Astrocyte (in vitro differentiated cells and primary cell): ENCODE measurements around the gene ZNF22. TPM values are rescaled to one million over a fixed set of nuclear protein-coding genes. Genes with fewer than 3 reads are reported as not detected.

Experiments
- DNase-seq: peaks from one replicate; pipeline ENCODE4 v3.0.0-alpha.2; 2010; ENCODE audit warnings: low read depth
- FAIRE-seq: peaks from 2 replicates; lab custom pipeline; 2011; peaks lifted over from hg19 to GRCh38; lab: Jason Lieb, UNC
- H2AFZ ChIP-seq: 2 replicates; pipeline ENCODE4 v1.6.0; 2012; ENCODE audit warnings: low read depth, low read length, inconsistent platforms
- H3K27ac ChIP-seq: 2 replicates; pipeline ENCODE4 v1.5.1; 2011; ENCODE audit warnings: low read depth, low read length, inconsistent platforms
- H3K27me3 ChIP-seq: 2 replicates; pipeline ENCODE4 v1.6.0; 2011; ENCODE audit warnings: low read length, inconsistent platforms; ENCODE audit not compliant: insufficient read depth
- H3K36me3 ChIP-seq: 2 replicates; pipeline ENCODE4 v1.5.1; 2011; ENCODE audit warnings: low read length, inconsistent platforms; ENCODE audit not compliant: insufficient read depth
- H3K4me1 ChIP-seq: 2 replicates; pipeline ENCODE4 v1.5.1; 2011; ENCODE audit warnings: low read length, inconsistent platforms; ENCODE audit not compliant: insufficient read depth
- H3K4me2 ChIP-seq: 2 replicates; pipeline ENCODE4 v1.6.0; 2012; ENCODE audit warnings: low read length, inconsistent platforms
- H3K4me3 ChIP-seq: 2 replicates; pipeline ENCODE4 v1.5.1; 2011; ENCODE audit warnings: low read depth, mild to moderate bottlenecking, low read length, inconsistent platforms; ENCODE audit not compliant: insufficient read depth
- H3K79me2 ChIP-seq: 2 replicates; pipeline ENCODE4 v1.6.0; 2012; ENCODE audit warnings: mild to moderate bottlenecking, low read length, inconsistent platforms; ENCODE audit not compliant: insufficient read depth
- H3K9ac ChIP-seq: 2 replicates; pipeline ENCODE4 v1.6.0; 2012; ENCODE audit warnings: mild to moderate bottlenecking, low read length, inconsistent platforms
- H3K9me3 ChIP-seq: 2 replicates; pipeline ENCODE4 v1.5.1; 2012; ENCODE audit warnings: low read depth, mild to moderate bottlenecking, low read length, inconsistent platforms; ENCODE audit not compliant: insufficient read depth
- H4K20me1 ChIP-seq: 2 replicates; pipeline ENCODE4 v1.6.0; 2012; ENCODE audit warnings: low read length, inconsistent platforms; ENCODE audit not compliant: insufficient read depth
- H3K27ac Mint-ChIP-seq: one replicate; pipeline ENCODE4 v1.8.0; 2021; ENCODE audit warnings: mild to moderate bottlenecking, mixed read lengths; ENCODE audit not compliant: unreplicated experiment
- H3K27me3 Mint-ChIP-seq: one replicate; pipeline ENCODE4 v1.8.0; 2021; ENCODE audit warnings: low read depth, mixed read lengths; ENCODE audit not compliant: unreplicated experiment
- H3K36me3 Mint-ChIP-seq: one replicate; pipeline ENCODE4 v1.8.0; 2021; ENCODE audit warnings: low read depth, mixed read lengths; ENCODE audit not compliant: unreplicated experiment
- H3K4me1 Mint-ChIP-seq: one replicate; pipeline ENCODE4 v1.8.0; 2021; ENCODE audit warnings: low read depth, mixed read lengths; ENCODE audit not compliant: unreplicated experiment
- H3K4me3 Mint-ChIP-seq: one replicate; pipeline ENCODE4 v1.8.0; 2021; ENCODE audit warnings: mild to moderate bottlenecking, moderate library complexity, mixed read lengths; ENCODE audit not compliant: unreplicated experiment
- H3K9me3 Mint-ChIP-seq: one replicate; pipeline ENCODE4 v1.8.0; 2021; ENCODE audit warnings: mild to moderate bottlenecking, mixed read lengths; ENCODE audit not compliant: unreplicated experiment
- EZH2 ChIP-seq: IDR thresholded peaks from 2 replicates; pipeline ENCODE4 v1.6.1; 2012; ENCODE audit warnings: mild to moderate bottlenecking, low read length, inconsistent platforms; ENCODE audit not compliant: insufficient read depth
- total RNA-seq: library from RNA; stranded (reverse); gene quantifications from 2 replicates; pipeline ENCODE4 v1.2.1, GENCODE V29; 2021
- TF ChIP-seq, protein P1 (sequence below): IDR thresholded peaks from 2 replicates; pipeline ENCODE4 v1.5.1; 2011; ENCODE audit warnings: low read depth, mild to moderate bottlenecking, inconsistent platforms, low read length, moderate library complexity; ENCODE audit not compliant: insufficient read depth

The ZNF22 gene
- total RNA-seq, 1 donor from 2014 or later: 12.0 TPM

GRCh38 chr10:44998146-44998631 is 2.5 kb upstream of the ZNF22 start:
- H2AFZ ChIP-seq: no peak overlapping the region
- H3K27me3 ChIP-seq: no peaks in the 10 kb centered on the region
- peaks cover under 1% of the 10 kb centered on the region for H3K36me3 ChIP-seq
- peaks cover under 1% of the 10 kb centered on the region for H3K9me3 ChIP-seq
- Mint-ChIP-seq H3K9me3 (peaks cover 6% of the 10 kb centered on the region), H3K27ac (no peak overlapping the region), H3K27me3 (no peaks in the 10 kb centered on the region), H3K4me3 (no peak overlapping the region), H3K4me1 (peaks cover 19% of the 10 kb centered on the region), H3K36me3 (peaks cover 6% of the 10 kb centered on the region)
- TF ChIP-seq, protein P1, sequence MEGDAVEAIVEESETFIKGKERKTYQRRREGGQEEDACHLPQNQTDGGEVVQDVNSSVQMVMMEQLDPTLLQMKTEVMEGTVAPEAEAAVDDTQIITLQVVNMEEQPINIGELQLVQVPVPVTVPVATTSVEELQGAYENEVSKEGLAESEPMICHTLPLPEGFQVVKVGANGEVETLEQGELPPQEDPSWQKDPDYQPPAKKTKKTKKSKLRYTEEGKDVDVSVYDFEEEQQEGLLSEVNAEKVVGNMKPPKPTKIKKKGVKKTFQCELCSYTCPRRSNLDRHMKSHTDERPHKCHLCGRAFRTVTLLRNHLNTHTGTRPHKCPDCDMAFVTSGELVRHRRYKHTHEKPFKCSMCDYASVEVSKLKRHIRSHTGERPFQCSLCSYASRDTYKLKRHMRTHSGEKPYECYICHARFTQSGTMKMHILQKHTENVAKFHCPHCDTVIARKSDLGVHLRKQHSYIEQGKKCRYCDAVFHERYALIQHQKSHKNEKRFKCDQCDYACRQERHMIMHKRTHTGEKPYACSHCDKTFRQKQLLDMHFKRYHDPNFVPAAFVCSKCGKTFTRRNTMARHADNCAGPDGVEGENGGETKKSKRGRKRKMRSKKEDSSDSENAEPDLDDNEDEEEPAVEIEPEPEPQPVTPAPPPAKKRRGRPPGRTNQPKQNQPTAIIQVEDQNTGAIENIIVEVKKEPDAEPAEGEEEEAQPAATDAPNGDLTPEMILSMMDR: no peak
- no peak for TF ChIP-seq EZH2
- no peak overlapping the region for H3K4me2 ChIP-seq
- H4K20me1 ChIP-seq: no peaks in the 10 kb centered on the region
- H3K79me2 ChIP-seq: peaks cover 21% of the 10 kb centered on the region
- H3K9ac ChIP-seq: no peak overlapping the region
- no peak for FAIRE-seq
- H3K4me1 ChIP-seq: peaks cover 17% of the 10 kb centered on the region
- no peak overlapping the region for H3K27ac ChIP-seq
- peak; percentile 39 for DNase-seq
- H3K4me3 ChIP-seq: no peak overlapping the region

GRCh38 chr10:45000138-45000751 is 478 bp upstream of the ZNF22 start:
- H3K4me3 ChIP-seq: peak overlapping the region; percentile 71
- peak overlapping the region; percentile 79 for H3K27ac ChIP-seq
- H3K9ac ChIP-seq: peak overlapping the region; percentile 83
- no peaks in the 10 kb centered on the region for H3K27me3 ChIP-seq
- peak overlapping the region; percentile 88 for H3K4me2 ChIP-seq
- H3K4me1 ChIP-seq: peaks cover 17% of the 10 kb centered on the region
- H2AFZ ChIP-seq: peak overlapping the region; percentile 86
- H3K79me2 ChIP-seq: peaks cover 32% of the 10 kb centered on the region
- peak overlapping the region; percentile 80 for H3K4me3 Mint-ChIP-seq
- H3K27me3 Mint-ChIP-seq: no peaks in the 10 kb centered on the region
- H3K27ac Mint-ChIP-seq: peak overlapping the region; percentile 79
- no peak for FAIRE-seq
- no peaks in the 10 kb centered on the region for H4K20me1 ChIP-seq
- H3K9me3 Mint-ChIP-seq: peaks cover 23% of the 10 kb centered on the region
- H3K4me1 Mint-ChIP-seq: peaks cover 9% of the 10 kb centered on the region
- TF ChIP-seq, protein P1: no peak
- no peak for TF ChIP-seq EZH2
- peaks cover 9% of the 10 kb centered on the region for H3K36me3 ChIP-seq
- H3K9me3 ChIP-seq: peaks cover 7% of the 10 kb centered on the region
- peak; percentile 36 for DNase-seq
- peaks cover 25% of the 10 kb centered on the region for H3K36me3 Mint-ChIP-seq
